OCI-LY7 (cell line): ENCODE data around the gene ALDOA.

Source experiments
- EZH2phosphoT487 ChIP-seq: fragments of 200-600 bp; sonication (generic); IDR thresholded peaks from 2 replicates; pipeline ENCODE4 v1.6.1; 2018; ENCODE audit warnings: low read depth, borderline replicate concordance, mild to moderate bottlenecking, mixed run types, antibody characterized with exemption, low read length, moderate library complexity, mixed read lengths
- TF ChIP-seq, protein P1 (sequence below): fragments of 200-600 bp; sonication (generic); conservative IDR thresholded peaks from 2 replicates; pipeline ENCODE4 v1.5.1; 2014; ENCODE audit warnings: mild to moderate bottlenecking, antibody characterized with exemption, low read length, moderate library complexity, mixed read lengths

GRCh38 chr16:30027588-30028437 lies 37.7 kb upstream of the ALDOA start:
- TF ChIP-seq, protein P1, sequence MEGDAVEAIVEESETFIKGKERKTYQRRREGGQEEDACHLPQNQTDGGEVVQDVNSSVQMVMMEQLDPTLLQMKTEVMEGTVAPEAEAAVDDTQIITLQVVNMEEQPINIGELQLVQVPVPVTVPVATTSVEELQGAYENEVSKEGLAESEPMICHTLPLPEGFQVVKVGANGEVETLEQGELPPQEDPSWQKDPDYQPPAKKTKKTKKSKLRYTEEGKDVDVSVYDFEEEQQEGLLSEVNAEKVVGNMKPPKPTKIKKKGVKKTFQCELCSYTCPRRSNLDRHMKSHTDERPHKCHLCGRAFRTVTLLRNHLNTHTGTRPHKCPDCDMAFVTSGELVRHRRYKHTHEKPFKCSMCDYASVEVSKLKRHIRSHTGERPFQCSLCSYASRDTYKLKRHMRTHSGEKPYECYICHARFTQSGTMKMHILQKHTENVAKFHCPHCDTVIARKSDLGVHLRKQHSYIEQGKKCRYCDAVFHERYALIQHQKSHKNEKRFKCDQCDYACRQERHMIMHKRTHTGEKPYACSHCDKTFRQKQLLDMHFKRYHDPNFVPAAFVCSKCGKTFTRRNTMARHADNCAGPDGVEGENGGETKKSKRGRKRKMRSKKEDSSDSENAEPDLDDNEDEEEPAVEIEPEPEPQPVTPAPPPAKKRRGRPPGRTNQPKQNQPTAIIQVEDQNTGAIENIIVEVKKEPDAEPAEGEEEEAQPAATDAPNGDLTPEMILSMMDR: no peak
- TF ChIP-seq EZH2phosphoT487: no peak
